ENCODE data around the gene NSFL1C. TPM values are rescaled to one million over a fixed set of nuclear protein-coding genes. Genes with fewer than 3 reads are reported as not detected.

Gene NSFL1C
- total RNA-seq, 5 donors from 2014 or later (not counting 1 experiment from before 2014, with no cell fraction given): 56.7 to 68.7 (median 65.8) TPM

DNA sequence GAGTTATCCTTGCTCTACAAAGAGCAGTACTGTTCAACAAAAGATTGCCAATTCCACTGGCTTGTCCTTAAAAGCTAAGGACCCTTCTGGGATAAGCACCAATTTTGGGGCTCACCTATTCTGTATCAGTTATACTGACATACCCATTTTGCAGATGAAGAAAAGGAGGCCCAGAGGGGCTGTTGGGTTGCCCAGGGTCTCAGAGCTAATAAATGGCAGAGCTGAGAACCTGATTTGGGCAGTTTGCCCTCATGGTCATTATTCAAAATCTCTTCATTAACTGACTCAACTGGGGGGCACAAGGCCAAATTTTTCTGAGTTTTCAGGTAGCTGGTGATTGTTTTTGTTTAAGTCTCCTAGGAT lies 31.3 kb downstream of the NSFL1C start:
- peaks cover 9 to 13% of the 10 kb centered on the region in 2 experiments for H3K4me1 ChIP-seq (ENCODE audit: control insufficient read depth in 1 of 2, extremely low read depth in 1 of 2, insufficient read depth in 2 of 2, low read length in 2 of 2)
- Mint-ChIP-seq H3K36me3 (peaks cover 4% of the 10 kb centered on the region), H3K4me1 (peaks cover 28 to 36% (median 35%) of the 10 kb centered on the region in 3 donors), H3K9me3 (no peaks in the 10 kb centered on the region), H3K27me3 (no peaks in the 10 kb centered on the region), H3K27ac (no peak overlapping the region), H3K4me3 (peak overlapping the region in 1 of 3 donors; percentile 19)
- H3K4me3 ChIP-seq (ENCODE audit: control insufficient read depth in 1 of 2, extremely low read depth in 1 of 2, low read length in 1 of 2): no peak overlapping the region
- H3K36me3 ChIP-seq (ENCODE audit: control insufficient read depth in 2 of 2, extremely low read depth in 1 of 2, insufficient read depth in 1 of 2, low read length in 1 of 2): peaks cover 0 to 3% of the 10 kb centered on the region in 2 donors
- DNase-seq: no peak
- CTCF ChIA-PET: interaction anchor here (0.6 to 1.6 kb wide), 5 partner anchors 43 to 633 kb away, joined by 3 to 6 read pairs (median 4); no protein-coding TSS in a partner anchor
- no peak for ATAC-seq (replicated peaks in 1 of 4)
- H3K27ac ChIP-seq (ENCODE audit: low read length): no peak overlapping the region
- POLR2A ChIA-PET: interaction anchor here (0.6 to 0.7 kb wide), 3 partner anchors 51 to 109 kb away, joined by 4 to 7 read pairs (median 5); no protein-coding TSS in a partner anchor
- H3K27me3 ChIP-seq (replicated peaks in 1 of 2; ENCODE audit: control insufficient read depth in 2 of 2, extremely low read depth in 1 of 2, insufficient read depth in 2 of 2, low read length in 1 of 2): no peaks in the 10 kb centered on the region
- H3K9me3 ChIP-seq: no peaks in the 10 kb centered on the region

DNA sequence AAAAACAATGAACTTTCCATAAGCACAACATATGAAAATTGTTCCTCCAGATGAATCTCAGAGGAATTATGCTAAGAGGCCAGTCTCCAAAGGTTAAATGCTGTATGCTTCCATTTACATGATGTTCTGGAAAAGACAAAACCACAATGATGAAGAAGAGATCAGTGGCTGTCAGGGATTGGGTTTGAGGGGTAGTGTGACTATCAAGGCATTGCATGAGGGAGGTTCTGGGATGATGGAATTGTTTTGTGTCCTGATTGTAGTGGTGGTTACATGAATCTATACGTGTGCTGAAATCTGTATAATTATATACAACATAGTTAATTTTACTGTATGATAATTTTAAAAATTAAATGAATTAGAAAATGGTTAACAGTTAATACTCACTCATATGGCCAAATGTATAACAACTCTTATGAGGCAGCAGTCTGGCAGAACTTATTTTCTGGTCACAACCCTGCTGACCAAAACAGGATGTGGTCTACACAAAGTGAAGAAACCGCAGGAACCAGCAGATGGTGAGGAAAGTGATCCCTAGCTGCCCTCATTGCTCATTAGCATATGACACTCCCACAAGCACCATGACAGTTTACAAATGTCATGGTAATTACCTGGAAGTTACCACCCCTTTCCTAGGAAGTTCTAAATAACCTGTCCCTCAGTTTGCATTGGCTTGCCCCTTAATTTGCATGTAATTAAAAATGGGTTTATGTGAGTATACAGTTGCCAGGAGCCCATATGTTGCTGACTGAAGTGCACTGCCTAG lies 31.9 kb downstream of the NSFL1C start:
- peak; percentile 63 to 89 (median 88) for ATAC-seq (replicated peaks in 1 of 4)
- peak overlapping the region in 1 of 3 donors; percentile 19 for H3K4me3 Mint-ChIP-seq
- no peaks in the 10 kb centered on the region for H3K27me3 ChIP-seq (replicated peaks in 1 of 2; ENCODE audit: control insufficient read depth in 2 of 2, extremely low read depth in 1 of 2, insufficient read depth in 2 of 2, low read length in 1 of 2)
- H3K4me1 Mint-ChIP-seq: peaks cover 24 to 34% (median 33%) of the 10 kb centered on the region in 3 donors
- 0% methylated on average over 1 of the region's 2 CpGs for WGBS (ENCODE audit: insufficient coverage)
- H3K4me3 ChIP-seq (ENCODE audit: control insufficient read depth in 1 of 2, extremely low read depth in 1 of 2, low read length in 1 of 2): no peak overlapping the region
- CTCF ChIA-PET: interaction anchor here (0.6 to 1.6 kb wide), 4 partner anchors 43 to 632 kb away, joined by 3 to 4 read pairs (median 4); no protein-coding TSS in a partner anchor
- H3K27ac Mint-ChIP-seq: no peak overlapping the region
- H3K27ac ChIP-seq (ENCODE audit: low read length): no peak overlapping the region
- H3K27me3 Mint-ChIP-seq: no peaks in the 10 kb centered on the region
- H3K36me3 ChIP-seq (ENCODE audit: control insufficient read depth in 2 of 2, extremely low read depth in 1 of 2, insufficient read depth in 1 of 2, low read length in 1 of 2): peaks cover 0 to under 1% of the 10 kb centered on the region in 2 donors
- peak in 31 of 35 experiments; percentile 14 to 78 (median 37) for DNase-seq
- no peaks in the 10 kb centered on the region for H3K9me3 ChIP-seq
- POLR2A ChIA-PET: interaction anchor here (0.6 to 0.7 kb wide), 4 partner anchors 51 to 225 kb away, joined by 3 to 7 read pairs (median 4); no protein-coding TSS in a partner anchor
- H3K4me1 ChIP-seq (ENCODE audit: control insufficient read depth in 1 of 2, extremely low read depth in 1 of 2, insufficient read depth in 2 of 2, low read length in 2 of 2): peaks cover 9 to 13% of the 10 kb centered on the region in 2 experiments
- no peaks in the 10 kb centered on the region for H3K9me3 Mint-ChIP-seq
- H3K36me3 Mint-ChIP-seq: peaks cover 4% of the 10 kb centered on the region

- H3K4me3 Mint-ChIP-seq: no peak overlapping the region
- no peak for DNase-seq
- ChIA-PET POLR2A (no interaction called here), CTCF (no interaction called here)
- H3K9me3 ChIP-seq: no peaks in the 10 kb centered on the region
- H3K27ac Mint-ChIP-seq: no peak overlapping the region
- WGBS (ENCODE audit: insufficient coverage): no CpG with 5 or more reads among the region's 1 CpG
- no peaks in the 10 kb centered on the region for H3K36me3 ChIP-seq (ENCODE audit: control insufficient read depth in 2 of 2, extremely low read depth in 1 of 2, insufficient read depth in 1 of 2, low read length in 1 of 2)
- H3K4me1 Mint-ChIP-seq: peaks cover 28 to 35% (median 31%) of the 10 kb centered on the region in 3 donors
- no peak overlapping the region for H3K27ac ChIP-seq (ENCODE audit: low read length)
- no peak overlapping the region for H3K4me3 ChIP-seq (ENCODE audit: control insufficient read depth in 1 of 2, extremely low read depth in 1 of 2, low read length in 1 of 2)
- ATAC-seq (replicated peaks in 1 of 4): no peak
- H3K36me3 Mint-ChIP-seq: peaks cover 4% of the 10 kb centered on the region
- peaks cover 0 to 7% of the 10 kb centered on the region in 2 experiments for H3K27me3 ChIP-seq (replicated peaks in 1 of 2; ENCODE audit: control insufficient read depth in 2 of 2, extremely low read depth in 1 of 2, insufficient read depth in 2 of 2, low read length in 1 of 2)
- peaks cover 9 to 10% of the 10 kb centered on the region in 2 experiments for H3K4me1 ChIP-seq (ENCODE audit: control insufficient read depth in 1 of 2, extremely low read depth in 1 of 2, insufficient read depth in 2 of 2, low read length in 2 of 2)
- no peaks in the 10 kb centered on the region for H3K9me3 Mint-ChIP-seq
- peaks cover 0 to 3% of the 10 kb centered on the region in 2 donors for H3K27me3 Mint-ChIP-seq
Measured at GRCh38 chr20:1431158-1431557, 35.5 kb downstream of the NSFL1C start.

DNA sequence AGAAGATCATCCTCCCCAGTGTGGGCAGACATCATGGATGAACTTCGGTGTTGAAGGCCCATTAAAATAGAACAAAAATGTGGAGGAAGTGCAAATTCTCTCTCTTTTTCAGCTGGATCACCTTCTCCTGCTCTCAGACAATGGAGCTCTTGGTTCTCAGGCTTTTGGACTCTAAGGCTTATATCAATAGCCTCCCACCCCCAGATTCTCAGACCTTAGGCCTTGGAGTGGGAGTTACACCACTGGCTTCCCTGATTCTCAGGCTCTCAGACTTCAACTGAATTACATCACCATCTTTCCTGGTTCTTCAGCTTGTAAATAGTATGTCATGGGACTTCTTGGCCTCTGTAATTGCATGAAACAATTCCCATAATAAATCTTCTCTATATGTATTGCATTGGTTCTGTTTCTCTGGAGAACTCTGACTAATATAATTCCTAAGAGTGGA lies 36.6 kb downstream of the NSFL1C start:
- peaks cover 0 to 3% of the 10 kb centered on the region in 2 donors for H3K27me3 Mint-ChIP-seq
- peaks cover 5 to 6% of the 10 kb centered on the region in 2 experiments for H3K4me1 ChIP-seq (ENCODE audit: control insufficient read depth in 1 of 2, extremely low read depth in 1 of 2, insufficient read depth in 2 of 2, low read length in 2 of 2)

GRCh38 chr20:1429143-1429728 lies 37.4 kb downstream of the NSFL1C start:
- Mint-ChIP-seq H3K9me3 (no peaks in the 10 kb centered on the region), H3K4me3 (no peak overlapping the region), H3K27ac (no peak overlapping the region), H3K27me3 (peaks cover 0 to 3% of the 10 kb centered on the region in 2 donors), H3K36me3 (peaks cover 4% of the 10 kb centered on the region), H3K4me1 (peaks cover 11 to 19% (median 17%) of the 10 kb centered on the region in 3 donors)
- no peak overlapping the region for H3K27ac ChIP-seq (ENCODE audit: low read length)
- H3K27me3 ChIP-seq (replicated peaks in 1 of 2; ENCODE audit: control insufficient read depth in 2 of 2, extremely low read depth in 1 of 2, insufficient read depth in 2 of 2, low read length in 1 of 2): peaks cover 0 to 7% of the 10 kb centered on the region in 2 experiments
- H3K4me3 ChIP-seq (ENCODE audit: control insufficient read depth in 1 of 2, extremely low read depth in 1 of 2, low read length in 1 of 2): no peak overlapping the region
- H3K9me3 ChIP-seq: no peaks in the 10 kb centered on the region
- H3K4me1 ChIP-seq (ENCODE audit: control insufficient read depth in 1 of 2, extremely low read depth in 1 of 2, insufficient read depth in 2 of 2, low read length in 2 of 2): no peaks in the 10 kb centered on the region
- CTCF ChIA-PET: no interaction called here
- H3K36me3 ChIP-seq (ENCODE audit: control insufficient read depth in 2 of 2, extremely low read depth in 1 of 2, insufficient read depth in 1 of 2, low read length in 1 of 2): no peaks in the 10 kb centered on the region
- no peak for ATAC-seq (replicated peaks in 1 of 4)
- DNase-seq: no peak
- POLR2A ChIA-PET: no interaction called here
- WGBS (ENCODE audit: insufficient coverage): 100% methylated on average over 1 of the region's 4 CpGs

More for the DNA sequence above, 36.6 kb downstream of the NSFL1C start:
- Mint-ChIP-seq H3K4me1 (peaks cover 18 to 27% (median 23%) of the 10 kb centered on the region in 3 donors), H3K9me3 (no peaks in the 10 kb centered on the region), H3K4me3 (no peak overlapping the region), H3K36me3 (peaks cover 4% of the 10 kb centered on the region), H3K27ac (no peak overlapping the region)
- CTCF ChIA-PET: no interaction called here
- no CpG with 5 or more reads among the region's 1 CpG for WGBS (ENCODE audit: insufficient coverage)
- no peak overlapping the region for H3K27ac ChIP-seq (ENCODE audit: low read length)
- no peaks in the 10 kb centered on the region for H3K9me3 ChIP-seq
- DNase-seq (no peak), ATAC-seq (replicated peaks in 1 of 4) (no peak)
- H3K27me3 ChIP-seq (replicated peaks in 1 of 2; ENCODE audit: control insufficient read depth in 2 of 2, extremely low read depth in 1 of 2, insufficient read depth in 2 of 2, low read length in 1 of 2): peaks cover 0 to 7% of the 10 kb centered on the region in 2 experiments
- H3K4me3 ChIP-seq (ENCODE audit: control insufficient read depth in 1 of 2, extremely low read depth in 1 of 2, low read length in 1 of 2): no peak overlapping the region
- POLR2A ChIA-PET: no interaction called here
- no peaks in the 10 kb centered on the region for H3K36me3 ChIP-seq (ENCODE audit: control insufficient read depth in 2 of 2, extremely low read depth in 1 of 2, insufficient read depth in 1 of 2, low read length in 1 of 2)

DNA sequence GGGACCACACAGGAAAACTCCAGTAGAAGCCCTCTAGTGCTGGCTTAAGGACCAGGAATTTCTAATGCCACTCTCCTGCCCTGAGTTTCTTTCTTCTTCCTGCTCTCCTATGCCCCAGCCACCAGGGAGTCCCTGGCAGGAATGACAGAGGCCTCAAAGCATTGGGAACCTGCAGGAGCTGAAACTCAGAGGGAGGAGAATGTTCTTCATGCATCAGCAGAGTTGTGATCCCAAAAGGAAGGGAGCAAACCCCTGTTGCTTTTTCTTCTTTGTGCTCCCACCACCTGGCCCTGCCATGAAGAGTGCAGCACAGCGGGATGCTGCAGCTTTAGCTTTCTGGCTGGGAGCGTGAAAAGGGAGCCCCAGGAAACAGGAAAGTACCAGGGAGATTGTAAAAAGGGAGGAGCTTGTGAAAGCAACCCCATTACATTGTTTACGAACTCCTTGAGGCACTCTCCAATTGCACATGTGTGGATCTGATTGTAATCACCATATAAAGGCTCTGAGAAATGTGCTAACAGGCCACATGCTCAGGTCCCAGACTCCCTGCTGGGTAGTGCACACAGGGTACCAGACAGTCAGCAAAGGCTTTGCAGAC lies 39.1 kb downstream of the NSFL1C start:
- POLR2A ChIA-PET: no interaction called here
- peaks cover 5 to 22% (median 12%) of the 10 kb centered on the region in 3 donors for H3K4me1 Mint-ChIP-seq
- H3K36me3 Mint-ChIP-seq: peaks cover under 1% of the 10 kb centered on the region
- DNase-seq (no peak), ATAC-seq (replicated peaks in 1 of 4) (no peak)
- Histone ChIP-seq H3K27me3 (replicated peaks in 1 of 2; ENCODE audit: control insufficient read depth in 2 of 2, extremely low read depth in 1 of 2, insufficient read depth in 2 of 2, low read length in 1 of 2) (peaks cover 0 to 11% of the 10 kb centered on the region in 2 experiments), H3K9me3 (no peaks in the 10 kb centered on the region), H3K36me3 (ENCODE audit: control insufficient read depth in 2 of 2, extremely low read depth in 1 of 2, insufficient read depth in 1 of 2, low read length in 1 of 2) (no peaks in the 10 kb centered on the region), H3K27ac (ENCODE audit: low read length) (no peak overlapping the region), H3K4me1 (ENCODE audit: control insufficient read depth in 1 of 2, extremely low read depth in 1 of 2, insufficient read depth in 2 of 2, low read length in 2 of 2) (peaks cover 0 to 2% of the 10 kb centered on the region in 2 experiments), H3K4me3 (ENCODE audit: control insufficient read depth in 1 of 2, extremely low read depth in 1 of 2, low read length in 1 of 2) (no peak overlapping the region)
- CTCF ChIA-PET: no interaction called here
- 100% methylated on average over 1 of the region's 3 CpGs for WGBS (ENCODE audit: insufficient coverage)
- no peaks in the 10 kb centered on the region for H3K9me3 Mint-ChIP-seq
- peaks cover 0 to 7% of the 10 kb centered on the region in 2 donors for H3K27me3 Mint-ChIP-seq
- H3K27ac Mint-ChIP-seq: no peak overlapping the region
- no peak overlapping the region for H3K4me3 Mint-ChIP-seq

Data from T-cell (primary cell).